MM.1S (cell line): ENCODE results near the gene ADGRE2.

ENCODE experiments used
- EZH2 ChIP-seq: fragments of 300-600 bp; sonication (generic); optimal IDR thresholded peaks from 2 replicates; pipeline ENCODE3; 2017; ENCODE audit warnings: low read depth, mild to moderate bottlenecking, antibody characterized with exemption, low read length, mixed read lengths
- EZH2phosphoT487 ChIP-seq: fragments of 300-600 bp; sonication (generic); IDR thresholded peaks from 2 replicates; pipeline ENCODE4 v1.6.1; 2018; ENCODE audit warnings: antibody characterized with exemption, low read length
- TF ChIP-seq, protein P1 (sequence below): fragments of 300-600 bp; sonication (generic); IDR thresholded peaks from 2 replicates; pipeline ENCODE4 v1.5.1; 2016; ENCODE audit warnings: antibody characterized with exemption, low read length, mixed read lengths

DNA sequence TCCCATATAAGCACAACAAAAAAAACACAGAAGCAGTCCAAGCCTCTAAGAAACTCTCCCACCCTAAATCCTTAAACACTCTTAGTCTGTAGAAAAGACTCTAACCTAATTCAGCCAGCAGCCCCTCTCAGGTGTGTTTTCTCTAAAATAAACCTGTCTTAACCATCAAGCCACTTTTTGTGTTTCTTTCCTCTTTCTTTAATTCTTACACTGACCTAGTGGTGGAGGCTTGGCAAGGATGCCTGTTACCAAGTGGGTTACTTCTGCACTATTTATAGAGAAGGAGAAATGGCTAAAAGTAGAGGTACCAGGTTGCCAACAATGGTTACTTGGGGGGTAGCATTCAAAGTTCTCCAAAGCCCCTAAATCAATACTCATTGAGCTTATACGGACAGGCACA, 44.8 kb downstream of the ADGRE2 start:
- TF ChIP-seq, protein P1, sequence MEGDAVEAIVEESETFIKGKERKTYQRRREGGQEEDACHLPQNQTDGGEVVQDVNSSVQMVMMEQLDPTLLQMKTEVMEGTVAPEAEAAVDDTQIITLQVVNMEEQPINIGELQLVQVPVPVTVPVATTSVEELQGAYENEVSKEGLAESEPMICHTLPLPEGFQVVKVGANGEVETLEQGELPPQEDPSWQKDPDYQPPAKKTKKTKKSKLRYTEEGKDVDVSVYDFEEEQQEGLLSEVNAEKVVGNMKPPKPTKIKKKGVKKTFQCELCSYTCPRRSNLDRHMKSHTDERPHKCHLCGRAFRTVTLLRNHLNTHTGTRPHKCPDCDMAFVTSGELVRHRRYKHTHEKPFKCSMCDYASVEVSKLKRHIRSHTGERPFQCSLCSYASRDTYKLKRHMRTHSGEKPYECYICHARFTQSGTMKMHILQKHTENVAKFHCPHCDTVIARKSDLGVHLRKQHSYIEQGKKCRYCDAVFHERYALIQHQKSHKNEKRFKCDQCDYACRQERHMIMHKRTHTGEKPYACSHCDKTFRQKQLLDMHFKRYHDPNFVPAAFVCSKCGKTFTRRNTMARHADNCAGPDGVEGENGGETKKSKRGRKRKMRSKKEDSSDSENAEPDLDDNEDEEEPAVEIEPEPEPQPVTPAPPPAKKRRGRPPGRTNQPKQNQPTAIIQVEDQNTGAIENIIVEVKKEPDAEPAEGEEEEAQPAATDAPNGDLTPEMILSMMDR = no peak
- TF ChIP-seq EZH2 (no peak), EZH2phosphoT487 (no peak)
